ENCODE measurements around the gene DLX5.

The DLX5 gene

GRCh38 chr7:97018126-97018601 lies 6.5 kb downstream of the DLX5 start:
- DNase-seq, result no peak

GRCh38 chr7:97017192-97018125 lies 7.2 kb downstream of the DLX5 start:
- no peak for DNase-seq

- DNase-seq, result no peak
Observed at GRCh38 chr7:97016381-97017191, 8.0 kb downstream of the DLX5 start.

GRCh38 chr7:97015756-97016380 lies 8.8 kb downstream of the DLX5 start:
- DNase-seq, result no peak

GRCh38 chr7:97015279-97015678 lies 9.4 kb downstream of the DLX5 start:
- DNase-seq, result no peak

- no peak for DNase-seq
Observed at GRCh38 chr7:97014145-97014750, 10.4 kb downstream of the DLX5 start.

DNA sequence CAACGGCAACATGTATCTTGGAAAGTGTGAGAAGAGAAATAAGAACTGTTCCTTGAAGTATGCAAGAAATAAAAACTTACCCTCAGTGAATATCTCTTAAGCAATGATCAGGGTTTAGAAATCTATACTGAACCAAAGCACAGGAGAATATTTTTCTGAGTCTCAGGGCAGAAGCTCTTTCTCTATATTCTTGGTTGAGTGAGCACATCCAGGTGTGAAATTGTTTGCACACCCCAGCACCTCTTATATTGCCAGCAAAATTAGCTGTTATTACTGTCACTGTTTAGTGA lies 10.8 kb downstream of the DLX5 start:
- no peak for DNase-seq

DNA sequence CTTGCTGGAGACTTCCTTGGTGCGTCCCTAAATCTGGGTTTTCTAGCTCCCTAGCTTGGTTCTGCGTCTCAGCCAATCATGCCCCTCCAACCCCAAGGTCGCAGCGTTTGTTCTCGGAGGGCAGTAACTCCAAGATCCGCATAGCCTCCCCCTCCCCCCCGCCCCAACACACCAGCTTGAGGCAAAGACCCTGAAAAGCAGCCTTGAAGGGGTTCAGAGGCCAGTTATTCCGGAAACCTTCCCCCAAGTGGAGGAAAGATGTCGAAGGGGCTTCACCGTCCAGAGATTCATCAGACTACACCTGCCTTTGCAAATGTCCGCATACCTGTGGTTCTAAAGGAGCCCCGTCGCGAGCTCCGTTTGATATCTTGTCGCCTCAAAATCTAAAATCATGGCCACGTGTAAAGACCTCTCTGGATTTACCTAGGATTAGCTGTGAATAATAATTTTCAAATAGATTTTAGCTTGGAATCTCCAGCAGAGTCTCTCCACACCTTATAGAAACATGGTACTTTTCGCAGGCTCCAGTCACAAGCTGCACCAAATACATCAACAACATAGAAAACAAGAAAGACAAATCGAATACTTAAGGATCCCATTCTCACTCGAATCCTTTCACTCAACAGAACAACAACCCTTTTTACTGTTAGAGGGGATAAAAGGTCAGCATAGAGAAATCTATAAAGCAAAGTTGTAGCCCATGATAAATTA lies 11.3 kb downstream of the DLX5 start:
- DNase-seq, result no peak

DNA sequence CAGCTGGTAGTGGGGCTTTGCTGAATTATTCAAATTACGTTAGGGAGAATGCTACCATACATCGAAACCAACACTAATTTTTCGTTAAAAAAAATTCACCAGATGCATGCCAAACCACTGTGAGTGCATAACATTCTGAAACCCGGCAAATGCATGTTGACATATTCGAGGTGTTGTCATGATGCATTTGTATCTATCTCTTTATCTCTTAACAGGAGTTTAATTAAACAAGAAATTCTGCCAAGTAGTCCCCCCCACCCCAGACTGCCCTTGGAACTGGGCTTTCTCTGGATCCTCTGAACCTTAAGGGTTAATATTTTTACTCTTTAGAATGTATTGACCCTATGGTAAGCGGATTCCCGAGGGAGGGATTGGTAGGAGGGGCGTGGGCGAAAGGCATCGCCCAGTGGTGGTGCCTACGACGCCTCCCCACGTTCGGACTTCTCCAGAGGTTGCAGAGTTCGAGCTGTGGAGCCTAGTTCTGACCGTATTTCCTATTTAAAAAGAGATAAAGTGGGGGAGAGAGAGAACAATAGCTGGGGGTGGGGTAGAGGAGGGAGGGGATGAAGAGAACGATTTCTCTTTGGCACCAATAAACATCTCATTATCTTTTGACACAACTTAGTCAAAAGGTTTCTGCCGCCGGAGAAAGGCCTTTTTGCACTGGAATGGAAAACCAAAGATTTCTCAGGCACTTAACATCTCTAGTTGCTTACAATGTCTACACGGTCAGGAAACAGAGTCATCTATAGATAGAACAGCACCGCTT lies 12.1 kb downstream of the DLX5 start:
- no peak for DNase-seq

DNA sequence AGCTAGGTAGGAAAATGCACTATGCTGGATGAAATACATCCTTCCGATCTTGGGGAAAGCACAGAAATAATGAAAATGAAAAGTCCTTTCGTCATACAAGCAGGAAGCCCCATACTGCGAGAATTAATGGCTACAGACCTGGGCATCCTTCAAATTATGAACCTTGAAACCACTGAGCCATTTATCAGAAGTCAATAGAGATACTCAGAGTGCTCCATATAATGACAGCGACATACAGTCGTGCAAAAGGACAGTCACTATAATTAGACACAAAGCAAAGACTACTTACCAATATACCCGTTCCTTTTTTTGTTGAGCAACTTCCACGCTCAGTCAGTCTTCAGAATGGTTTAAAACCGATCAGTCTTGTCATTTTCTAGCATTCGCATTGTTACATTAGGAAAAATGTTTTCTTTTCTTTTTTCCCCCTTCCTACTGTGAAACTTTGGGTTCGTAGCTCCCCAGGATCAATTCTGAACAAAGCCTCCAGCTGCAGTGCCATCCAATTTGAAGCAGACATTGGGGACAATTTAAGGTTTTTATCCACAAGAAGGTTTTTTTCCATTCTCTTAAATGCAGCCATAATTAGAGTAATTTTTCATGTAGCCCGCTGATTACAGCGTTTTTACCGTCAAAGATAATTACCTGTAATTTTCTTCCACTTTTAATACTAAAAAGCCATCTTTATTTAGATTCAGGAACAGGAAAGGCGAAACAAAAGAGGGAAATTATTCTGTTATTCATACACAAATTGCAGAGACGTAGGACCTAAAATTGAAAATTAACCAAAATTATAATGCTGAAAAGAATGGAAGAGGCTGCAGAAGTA lies 12.9 kb downstream of the DLX5 start:
- DNase-seq, result no peak

DNA sequence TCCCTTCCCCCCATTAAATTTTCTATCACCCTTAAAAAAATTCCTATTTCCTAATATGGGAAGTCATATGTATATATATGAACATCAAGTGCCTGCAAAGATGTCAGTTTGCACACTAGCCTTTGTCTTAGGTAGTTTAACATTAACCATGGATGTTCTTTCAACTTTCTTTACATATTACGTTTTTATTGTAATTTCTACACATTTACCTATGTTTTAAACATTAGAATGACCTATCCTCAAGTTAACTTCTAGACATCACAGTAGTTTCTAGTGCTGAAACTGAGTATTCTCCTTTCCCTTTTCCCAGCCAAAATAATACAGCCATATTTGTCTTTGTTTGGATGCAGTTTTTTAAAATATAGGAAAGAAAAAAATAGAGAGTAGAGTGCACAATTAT lies 13.5 kb downstream of the DLX5 start:
- no peak for DNase-seq

- no peak for DNase-seq
Observed at GRCh38 chr7:97009753-97010732, 14.6 kb downstream of the DLX5 start.

- DNase-seq, result no peak
Observed at GRCh38 chr7:97008275-97008917, 16.2 kb downstream of the DLX5 start.

DNA sequence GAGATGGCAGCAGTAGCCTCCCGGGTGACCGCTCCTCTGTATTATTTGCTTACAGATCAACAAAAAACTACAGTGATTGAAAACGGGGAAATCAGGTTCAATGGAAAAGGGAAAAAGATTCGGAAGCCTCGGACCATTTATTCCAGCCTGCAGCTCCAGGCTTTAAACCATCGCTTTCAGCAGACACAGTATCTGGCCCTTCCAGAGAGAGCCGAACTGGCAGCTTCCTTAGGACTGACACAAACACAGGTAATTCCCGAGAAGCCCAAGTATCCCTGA lies 17.1 kb downstream of the DLX5 start:
- no peak for DNase-seq

DNA sequence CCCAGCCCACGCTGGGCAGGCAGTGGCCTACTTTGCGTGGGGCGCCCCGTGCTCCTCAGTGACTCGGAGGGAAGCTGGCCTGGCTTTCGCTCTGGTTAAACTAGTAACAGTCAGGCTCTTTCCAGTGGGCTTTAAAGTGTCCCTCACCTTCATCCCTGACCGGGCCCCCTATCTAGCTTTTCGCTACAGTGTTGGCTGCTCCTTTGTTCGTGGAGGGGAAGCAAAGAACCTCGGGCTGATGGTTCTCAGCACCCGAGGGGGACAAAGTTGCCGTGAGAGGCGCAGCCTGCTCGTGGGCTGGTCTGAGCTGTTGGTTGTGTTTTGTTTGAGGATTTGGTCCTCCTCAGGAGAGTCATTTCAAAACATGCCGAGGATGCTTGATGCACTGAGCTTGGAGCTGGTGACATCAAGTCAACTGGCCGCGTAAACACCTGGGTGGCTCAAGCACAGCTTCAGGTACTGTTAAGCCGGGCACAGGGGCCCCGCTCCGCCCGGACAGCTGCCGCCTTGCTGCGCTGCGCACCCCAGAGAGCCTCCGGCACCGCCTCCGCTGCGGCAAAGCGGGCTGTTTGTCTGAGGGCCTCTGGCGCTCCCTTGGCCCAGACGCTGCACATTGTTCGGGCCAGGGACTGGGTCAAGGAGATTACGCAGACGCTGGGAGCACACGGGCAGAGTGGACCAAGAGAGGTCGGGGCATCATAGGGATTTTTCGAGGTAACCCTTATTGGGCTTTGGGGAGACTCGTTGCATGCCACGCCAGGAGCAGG lies 17.6 kb downstream of the DLX5 start:
- no peak for DNase-seq

GRCh38 chr7:97006055-97006815 lies 18.4 kb downstream of the DLX5 start:
- no peak for DNase-seq

GRCh38 chr7:97005183-97006054 lies 19.2 kb downstream of the DLX5 start, which contains the start of gene DLX6:
TSS of gene DLX6 (plus strand) at chr7:97005553. CDS start at chr7:97005978, 425 bp downstream.
- no peak for DNase-seq

Measured in NK-92 treated with Interleukin-12 subunit alpha and Interleukin-12 subunit beta, amount 100 ng/mL, for 24 hours (cell line).